ENCODE measurements around the gene PCP4. TPM values are rescaled to one million over a fixed set of nuclear protein-coding genes. Genes with fewer than 3 reads are reported as not detected.

PCP4 gene
- total RNA-seq, 1 donor from 2014 or later, result not detected

- Mint-ChIP-seq H3K27ac (ENCODE audit: unreplicated experiment) (no peak overlapping the region), H3K9me3 (ENCODE audit: unreplicated experiment) (peaks cover 9% of the 10 kb centered on the region), H3K27me3 (ENCODE audit: unreplicated experiment) (peaks cover 6% of the 10 kb centered on the region), H3K4me1 (ENCODE audit: unreplicated experiment) (peaks cover 5% of the 10 kb centered on the region), H3K36me3 (ENCODE audit: low read depth, unreplicated experiment) (no peaks in the 10 kb centered on the region), H3K4me3 (ENCODE audit: unreplicated experiment) (no peak overlapping the region)
- no peak for DNase-seq (ENCODE audit: low spot score)
- no peak for TF ChIP-seq CTCF (IDR thresholded peaks at IDR 0.05; ENCODE audit: unreplicated experiment)
These were observed 33.3 kb downstream of the PCP4 start for GRCh38 chr21:39900491-39900890.

DNA sequence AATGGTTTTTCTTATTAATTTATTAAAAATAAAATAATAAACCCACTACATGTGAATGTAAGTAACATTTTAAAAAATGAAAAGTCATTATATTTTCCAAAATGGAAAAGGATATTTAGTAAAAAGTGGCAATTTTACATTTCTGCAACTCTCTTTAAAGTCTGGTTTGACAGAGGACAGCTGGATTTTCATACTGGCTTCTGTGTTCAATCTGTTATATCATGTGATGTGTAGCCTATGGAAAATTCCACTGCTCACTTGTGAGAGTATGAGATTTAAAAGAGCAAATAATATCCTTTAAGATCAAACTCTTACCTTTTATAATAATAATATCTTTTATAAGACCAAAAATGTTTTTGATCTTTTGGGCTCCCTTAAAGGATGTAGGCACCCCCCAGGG, 33.7 kb downstream of the PCP4 start:
- Mint-ChIP-seq H3K4me1 (ENCODE audit: unreplicated experiment) (peaks cover 5% of the 10 kb centered on the region), H3K27ac (ENCODE audit: unreplicated experiment) (no peak overlapping the region), H3K9me3 (ENCODE audit: unreplicated experiment) (peaks cover 10% of the 10 kb centered on the region), H3K27me3 (ENCODE audit: unreplicated experiment) (peaks cover 6% of the 10 kb centered on the region), H3K4me3 (ENCODE audit: unreplicated experiment) (no peak overlapping the region), H3K36me3 (ENCODE audit: low read depth, unreplicated experiment) (no peaks in the 10 kb centered on the region)
- DNase-seq (ENCODE audit: low spot score), result no peak
- no peak for TF ChIP-seq CTCF (IDR thresholded peaks at IDR 0.05; ENCODE audit: unreplicated experiment)

GRCh38 chr21:39902986-39903385, 35.7 kb downstream of the PCP4 start:
- Mint-ChIP-seq H3K9me3 (ENCODE audit: unreplicated experiment) (peaks cover 12% of the 10 kb centered on the region), H3K4me1 (ENCODE audit: unreplicated experiment) (peaks cover 5% of the 10 kb centered on the region), H3K4me3 (ENCODE audit: unreplicated experiment) (no peak overlapping the region), H3K27ac (ENCODE audit: unreplicated experiment) (no peak overlapping the region), H3K36me3 (ENCODE audit: low read depth, unreplicated experiment) (no peaks in the 10 kb centered on the region), H3K27me3 (ENCODE audit: unreplicated experiment) (peaks cover 3% of the 10 kb centered on the region)
- no peak for DNase-seq (ENCODE audit: low spot score)
- no peak for TF ChIP-seq CTCF (IDR thresholded peaks at IDR 0.05; ENCODE audit: unreplicated experiment)

GRCh38 chr21:39904457-39904856, 37.2 kb downstream of the PCP4 start:
- peaks cover 3% of the 10 kb centered on the region for H3K27me3 Mint-ChIP-seq (ENCODE audit: unreplicated experiment)
- peaks cover 12% of the 10 kb centered on the region for H3K9me3 Mint-ChIP-seq (ENCODE audit: unreplicated experiment)
- no peak overlapping the region for H3K4me3 Mint-ChIP-seq (ENCODE audit: unreplicated experiment)
- no peak for DNase-seq (ENCODE audit: low spot score)
- no peak for TF ChIP-seq CTCF (IDR thresholded peaks at IDR 0.05; ENCODE audit: unreplicated experiment)
- H3K36me3 Mint-ChIP-seq (ENCODE audit: low read depth, unreplicated experiment), result no peaks in the 10 kb centered on the region
- H3K27ac Mint-ChIP-seq (ENCODE audit: unreplicated experiment), result no peak overlapping the region
- peaks cover 4% of the 10 kb centered on the region for H3K4me1 Mint-ChIP-seq (ENCODE audit: unreplicated experiment)

DNA sequence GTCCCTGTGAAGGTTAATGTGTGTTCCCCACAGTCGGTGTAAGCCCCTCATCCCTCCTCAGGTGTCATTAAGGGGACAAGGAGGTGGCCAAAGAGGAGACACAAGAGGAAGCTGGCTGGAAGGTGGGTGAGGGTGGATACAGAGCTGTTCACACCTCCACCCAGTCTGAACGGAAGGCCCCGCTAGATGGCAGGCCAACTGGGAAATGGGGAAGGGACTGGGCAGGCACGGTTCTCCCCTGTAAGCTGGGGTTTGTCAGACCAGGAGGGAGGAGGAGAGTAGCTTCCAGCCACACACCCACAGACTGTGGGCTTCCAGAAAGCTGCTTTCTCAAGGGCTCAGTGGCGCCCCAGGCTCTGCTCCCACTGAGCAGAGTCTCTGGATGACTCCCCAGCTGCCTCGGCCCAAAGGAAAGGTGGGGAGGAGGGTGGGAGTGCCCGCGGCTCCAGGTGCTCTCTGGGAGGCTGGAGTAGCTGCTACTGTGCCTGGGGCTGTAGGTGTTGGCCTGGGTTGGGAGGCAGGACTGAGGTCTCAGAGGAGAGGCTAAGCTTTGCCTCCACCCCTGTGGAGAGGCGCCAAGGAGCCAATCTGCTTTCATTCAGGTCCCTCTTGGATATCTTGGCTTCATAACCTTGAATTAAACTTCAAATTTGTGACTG, 41.2 kb downstream of the PCP4 start:
- H3K36me3 Mint-ChIP-seq (ENCODE audit: low read depth, unreplicated experiment), result no peaks in the 10 kb centered on the region
- no peaks in the 10 kb centered on the region for H3K4me1 Mint-ChIP-seq (ENCODE audit: unreplicated experiment)
- H3K9me3 Mint-ChIP-seq (ENCODE audit: unreplicated experiment), result peaks cover 17% of the 10 kb centered on the region
- no peak overlapping the region for H3K4me3 Mint-ChIP-seq (ENCODE audit: unreplicated experiment)
- H3K27me3 Mint-ChIP-seq (ENCODE audit: unreplicated experiment), result peaks cover 3% of the 10 kb centered on the region
- DNase-seq (ENCODE audit: low spot score), result no peak
- no peak for TF ChIP-seq CTCF (IDR thresholded peaks at IDR 0.05; ENCODE audit: unreplicated experiment)
- no peak overlapping the region for H3K27ac Mint-ChIP-seq (ENCODE audit: unreplicated experiment)
